H1 (cell line): Measurements from ENCODE around the gene ATP2B3. TPM values are rescaled to one million over a fixed set of nuclear protein-coding genes. Genes with fewer than 3 reads are reported as not detected.

ENCODE experiments used
- CTCF ChIA-PET: fragments of 300-600 bp; sonication (Branson Sonifier 250); formaldehyde crosslinking; loops from one replicate; lab custom pipeline; 2021; ENCODE audit not compliant: partially characterized antibody; lab: Charles Lee
- POLR2A ChIA-PET: fragments of 300-600 bp; sonication (Branson Sonifier 250); formaldehyde crosslinking; loops from one replicate; lab custom pipeline; 2021; ENCODE audit warnings: inconsistent platforms; ENCODE audit not compliant: partially characterized antibody; lab: Charles Lee
- DNase-seq, 2 experiments: peaks; one replicate each; pipeline versions ENCODE4 v3.0.0 to v3.0.0-alpha.2; 2010 to 2022; ENCODE audit warnings: low spot score in 2 of 2, low read depth in 1 of 2, mixed read lengths in 1 of 2
- FAIRE-seq: peaks from 2 replicates; lab custom pipeline; 2011; peaks lifted over from hg19 to GRCh38; lab: Jason Lieb, UNC
- H2AFZ ChIP-seq: 2 replicates; pipeline ENCODE4 v1.8.1; 2012; ENCODE audit warnings: low read length, inconsistent platforms
- H2AK5ac ChIP-seq: 2 replicates; pipeline ENCODE4 v1.6.1; 2013; ENCODE audit warnings: low read depth, low read length
- H2BK120ac ChIP-seq: replicated peaks from 2 replicates; pipeline ENCODE3; 2013; ENCODE audit warnings: low read depth, low read length, inconsistent platforms
- H2BK12ac ChIP-seq: 2 replicates; pipeline ENCODE4 v1.6.1; 2013; ENCODE audit warnings: low read depth, low read length
- H2BK15ac ChIP-seq: 2 replicates; pipeline ENCODE4 v1.6.1; 2013; ENCODE audit warnings: low read length
- H2BK20ac ChIP-seq: 2 replicates; pipeline ENCODE4 v1.6.1; 2013; ENCODE audit warnings: low read length
- H2BK5ac ChIP-seq: 2 replicates; pipeline ENCODE4 v1.6.1; 2013; ENCODE audit warnings: low read depth, low read length
- H3K14ac ChIP-seq: 2 replicates; pipeline ENCODE4 v1.6.1; 2013; ENCODE audit warnings: inconsistent platforms; ENCODE audit not compliant: insufficient read length
- H3K18ac ChIP-seq: 2 replicates; pipeline ENCODE4 v1.6.1; 2013; ENCODE audit warnings: low read length; ENCODE audit errors: extremely low read depth
- H3K23ac ChIP-seq: 2 replicates; pipeline ENCODE4 v1.6.1; 2013; ENCODE audit warnings: inconsistent platforms; ENCODE audit not compliant: insufficient read length
- H3K23me2 ChIP-seq: 2 replicates; pipeline ENCODE4 v1.6.1; 2013; ENCODE audit warnings: low read depth, low read length
- H3K27ac ChIP-seq: 2 replicates; pipeline ENCODE4 v1.6.1; 2011; ENCODE audit warnings: low read depth, low read length, inconsistent platforms
- H3K27me3 ChIP-seq, 4 experiments: replicated peaks in 1 of 4; 1 replicate in 1 of 4; 2 replicates in 3 of 4; pipeline versions ENCODE4 v1.6.1 to v1.8.1; 2011 to 2013; ENCODE audit warnings: low read length in 3 of 4, mild to moderate bottlenecking in 3 of 4, inconsistent platforms in 2 of 4, mixed read lengths in 2 of 4, moderate library complexity in 1 of 4; ENCODE audit not compliant: control insufficient read depth in 3 of 4, insufficient read depth in 3 of 4; ENCODE audit errors: extremely low read depth in 1 of 4
- H3K36me3 ChIP-seq, 4 experiments: 2 replicates each; pipeline versions ENCODE4 v1.6.1 to v1.8.1; 2011 to 2013; ENCODE audit warnings: mild to moderate bottlenecking in 4 of 4, low read length in 3 of 4, moderate library complexity in 2 of 4, control low read depth in 1 of 4, inconsistent platforms in 1 of 4; ENCODE audit not compliant: insufficient read depth in 4 of 4, control insufficient read depth in 2 of 4
- H3K4ac ChIP-seq: replicated peaks from 2 replicates; pipeline ENCODE3; 2013; ENCODE audit warnings: low read length, low read depth, mixed read lengths, inconsistent platforms; ENCODE audit not compliant: insufficient read length
- H3K4me1 ChIP-seq, 4 experiments: replicated peaks in 1 of 4; 1 replicate in 1 of 4; 2 replicates in 3 of 4; pipeline versions ENCODE4 v1.6.1 to v1.8.1; 2011 to 2013; ENCODE audit warnings: low read length in 3 of 4, inconsistent platforms in 2 of 4, mixed read lengths in 1 of 4; ENCODE audit not compliant: insufficient read depth in 4 of 4, control insufficient read depth in 3 of 4
- H3K4me2 ChIP-seq, 2 experiments: 2 replicates each; pipeline versions ENCODE4 v1.6.1 to v1.8.1; 2011 to 2013; ENCODE audit warnings: low read depth in 2 of 2, low read length in 2 of 2, control low read depth in 1 of 2, inconsistent platforms in 1 of 2, mild to moderate bottlenecking in 1 of 2; ENCODE audit not compliant: insufficient read depth in 1 of 2
- H3K4me3 ChIP-seq, 4 experiments: fragments of 200-600, 300-600 bp in 1 of 4; sonication (generic), shearing (Covaris generic), sonication (Bioruptor Twin) in 1 of 4; 2 replicates each; pipeline versions ENCODE4 v1.5.1 to v1.8.1; 2011 to 2016; ENCODE audit warnings: low read length in 4 of 4, low read depth in 3 of 4, control low read depth in 2 of 4, inconsistent platforms in 2 of 4, mild to moderate bottlenecking in 2 of 4, mixed read lengths in 1 of 4, moderate library complexity in 1 of 4; ENCODE audit not compliant: insufficient read depth in 2 of 4; ENCODE audit errors: extremely low read depth in 1 of 4
- H3K56ac ChIP-seq: replicated peaks from 2 replicates; pipeline ENCODE3; 2013; ENCODE audit warnings: low read depth, mild to moderate bottlenecking, mixed read lengths, low read length, inconsistent platforms; ENCODE audit not compliant: insufficient read length
- H3K79me1 ChIP-seq: 2 replicates; pipeline ENCODE4 v1.6.1; 2013; ENCODE audit warnings: low read depth, low read length, control low read depth
- H3K79me2 ChIP-seq, 2 experiments: 2 replicates each; pipeline versions ENCODE4 v1.6.1 to v1.8.1; 2012 to 2013; ENCODE audit warnings: low read length in 2 of 2, mild to moderate bottlenecking in 2 of 2, inconsistent platforms in 1 of 2; ENCODE audit not compliant: insufficient read depth in 2 of 2, control insufficient read depth in 1 of 2
- H3K9ac ChIP-seq, 4 experiments: replicated peaks in 1 of 4; 1 replicate in 1 of 4; 2 replicates in 3 of 4; pipeline versions ENCODE4 v1.6.1 to v1.8.1; 2011 to 2013; ENCODE audit warnings: low read depth in 3 of 4, low read length in 3 of 4, control low read depth in 2 of 4, mild to moderate bottlenecking in 2 of 4, moderate library complexity in 2 of 4, inconsistent platforms in 1 of 4; ENCODE audit errors: extremely low read depth in 1 of 4
- H3K9me3 ChIP-seq, 2 experiments: 2 replicates each; pipeline versions ENCODE4 v1.6.1 to v1.8.1; 2012 to 2013; ENCODE audit warnings: mild to moderate bottlenecking in 2 of 2, moderate library complexity in 2 of 2, control low read depth in 1 of 2, inconsistent platforms in 1 of 2, low read depth in 1 of 2, low read length in 1 of 2, mixed read lengths in 1 of 2; ENCODE audit not compliant: insufficient read depth in 2 of 2
- H4K20me1 ChIP-seq, 2 experiments: replicated peaks in 1 of 2; 2 replicates each; pipeline versions ENCODE3 to v1.8.1; 2011 to 2013; ENCODE audit warnings: inconsistent platforms in 2 of 2, low read length in 2 of 2, mild to moderate bottlenecking in 1 of 2; ENCODE audit not compliant: insufficient read depth in 2 of 2, control insufficient read depth in 1 of 2
- H4K5ac ChIP-seq: 2 replicates; pipeline ENCODE4 v1.6.1; 2013; ENCODE audit warnings: low read length, low read depth, mixed read lengths, inconsistent platforms; ENCODE audit not compliant: insufficient read length
- H4K8ac ChIP-seq: 2 replicates; pipeline ENCODE4 v1.8.0; 2013; ENCODE audit warnings: mild to moderate bottlenecking, moderate library complexity, low read length, inconsistent platforms; ENCODE audit not compliant: insufficient read depth; ENCODE audit errors: extremely low read depth
- H4K91ac ChIP-seq: replicated peaks from 2 replicates; pipeline ENCODE3; 2013; ENCODE audit warnings: low read length, mixed read lengths, inconsistent platforms; ENCODE audit not compliant: insufficient read length
- ATF3 ChIP-seq: IDR thresholded peaks from 2 replicates; pipeline ENCODE4 v1.6.1; 2011; ENCODE audit warnings: low read depth, mild to moderate bottlenecking, low read length; ENCODE audit not compliant: insufficient read depth
- CHD1 ChIP-seq: IDR thresholded peaks from 2 replicates; pipeline ENCODE4 v1.6.1; 2012; ENCODE audit warnings: low read depth, low read length, improper control_type of control experiment
- CHD2 ChIP-seq: IDR thresholded peaks from 2 replicates; pipeline ENCODE4 v1.6.1; 2012; ENCODE audit warnings: low read length, improper control_type of control experiment
- EP300 ChIP-seq, 2 experiments: IDR thresholded peaks; 1 replicate in 1 of 2; 2 replicates in 1 of 2; pipeline ENCODE4 v1.6.1; 2011 to 2012; ENCODE audit warnings: low read depth in 2 of 2, low read length in 2 of 2, mild to moderate bottlenecking in 2 of 2, borderline replicate concordance in 1 of 2, inconsistent platforms in 1 of 2, moderate library complexity in 1 of 2
- EZH2 ChIP-seq: fragments of 200-600 bp; sonication (generic); IDR thresholded peaks from 2 replicates; pipeline ENCODE4 v1.7.1; 2012; ENCODE audit warnings: low read depth, mild to moderate bottlenecking, moderate library complexity, low read length, inconsistent platforms; ENCODE audit not compliant: severe bottlenecking
- HDAC2 ChIP-seq, 2 experiments: fragments of 300-600 bp in 1 of 2; sonication (generic) in 1 of 2; IDR thresholded peaks; 2 replicates each; pipeline ENCODE4 v1.6.1; 2011 to 2012; ENCODE audit warnings: low read depth in 2 of 2, low read length in 2 of 2, mild to moderate bottlenecking in 2 of 2, moderate library complexity in 2 of 2, borderline replicate concordance in 1 of 2, inconsistent platforms in 1 of 2
- KDM4A ChIP-seq: IDR thresholded peaks from one replicate; pipeline ENCODE4 v1.7.1; 2012; ENCODE audit warnings: low read depth, mild to moderate bottlenecking, moderate library complexity, low read length, inconsistent platforms; ENCODE audit not compliant: severe bottlenecking
- NRF1 ChIP-seq: IDR thresholded peaks from 2 replicates; pipeline ENCODE4 v1.6.1; 2011; ENCODE audit warnings: mild to moderate bottlenecking, low read depth, low read length, improper control_type of control experiment
- POU5F1 ChIP-seq: IDR thresholded peaks from 2 replicates; pipeline ENCODE4 v1.6.1; 2011; ENCODE audit warnings: low read depth, mild to moderate bottlenecking, low read length, moderate library complexity
- SP1 ChIP-seq: IDR thresholded peaks from 2 replicates; pipeline ENCODE4 v1.6.1; 2011; ENCODE audit warnings: low read depth, low read length
- SUZ12 ChIP-seq: fragments of 200-600 bp; sonication (generic); IDR thresholded peaks from 2 replicates; pipeline ENCODE4 v1.6.1; 2012; ENCODE audit warnings: mild to moderate bottlenecking, inconsistent platforms, low read length, moderate library complexity, mixed read lengths
- TAF1 ChIP-seq: IDR thresholded peaks from 2 replicates; pipeline ENCODE4 v1.6.1; 2011; ENCODE audit warnings: mild to moderate bottlenecking, low read depth, low read length
- YY1 ChIP-seq: IDR thresholded peaks from 2 replicates; pipeline ENCODE4 v1.6.1; 2011; ENCODE audit warnings: low read depth, mild to moderate bottlenecking, low read length
- WGBS, 2 experiments: shearing (Covaris generic) in 1 of 2; methylation state at CpG; one replicate each; pipeline versions ENCODE4 v1.1.6 to v1.1.7; 2013 to 2015; ENCODE audit warnings: low lambda C conversion rate in 2 of 2, mixed read lengths in 2 of 2, inconsistent platforms in 1 of 2, low coverage in 1 of 2, missing lambda C conversion rate in 1 of 2; ENCODE audit not compliant: insufficient replicate concordance in 2 of 2, insufficient coverage in 1 of 2, insufficient read length in 1 of 2; ENCODE audit errors: extremely low coverage in 1 of 2, missing lambda C conversion rate in 1 of 2; 5-methylcytosine and 5-hydroxymethylcytosine counted together
- polyA plus RNA-seq, 7 experiments: library from polyadenylated mRNA; depleted of rRNA in 3 of 7; stranded (reverse) in 5 of 7; unstranded in 2 of 7; fragments of >200 nt in 5 of 7; fragments of 200-250 nt in 2 of 7; gene quantifications; 1 replicate in 5 of 7; 2 replicates in 1 of 7; 4 replicates in 1 of 7; pipeline versions ENCODE4 v1.2.1 to v1.2.3, GENCODE V29; 2011 to 2013; ENCODE audit warnings: missing spikeins in 2 of 7, mixed read lengths in 2 of 7
- total RNA-seq: library from RNA; stranded (reverse); fragmentation: NEBNext Ultra II Directional; extraction: Animal tissue kit (Norgen Biotek cat#: 25700); gene quantifications from 2 replicates; pipeline ENCODE4 v1.2.1, GENCODE V29; 2021
- TF ChIP-seq, protein P1 (sequence below): IDR thresholded peaks from 2 replicates; pipeline ENCODE4 v1.6.1; 2012; ENCODE audit warnings: inconsistent platforms

The ATP2B3 gene
- total and polyA plus RNA-seq, 2 of the 8 experiments (the other 6 are each of a cell fraction or from before 2014, with no cell fraction given), result 0.14 to 0.19 TPM

DNA sequence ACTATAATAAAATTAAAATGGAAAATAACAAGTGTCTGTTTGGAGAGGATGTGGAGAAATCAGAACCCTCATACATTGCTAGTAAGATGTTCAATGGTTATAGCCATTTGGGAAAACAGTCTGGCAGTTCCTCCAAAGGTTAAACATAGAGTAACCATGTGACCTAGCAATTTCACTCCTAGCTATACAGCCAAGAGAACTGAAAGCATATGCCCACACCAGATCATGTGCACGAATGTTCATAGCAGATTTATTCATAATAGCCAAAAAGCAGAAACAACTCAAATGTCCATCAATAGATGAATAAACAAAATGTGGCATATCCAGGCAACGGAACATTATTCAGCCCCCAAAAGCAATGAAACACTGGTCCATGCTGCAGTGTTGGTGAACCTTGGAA lies 90.9 kb downstream of the ATP2B3 start:
- Histone ChIP-seq H3K27ac (no peak overlapping the region), H3K9ac (no peak overlapping the region), H3K18ac (no peak overlapping the region), H2BK120ac (no peak overlapping the region), H3K79me1 (no peaks in the 10 kb centered on the region), H3K4ac (no peak overlapping the region), H4K5ac (no peak overlapping the region), H3K79me2 (no peaks in the 10 kb centered on the region), H3K4me3 (no peak overlapping the region), H3K27me3 (peaks cover 0 to 11% (median 8%) of the 10 kb centered on the region in 4 experiments; a peak in 6 of 7 replicates), H3K23me2 (no peaks in the 10 kb centered on the region), H3K14ac (no peak overlapping the region), H4K91ac (no peak overlapping the region), H3K4me2 (no peak overlapping the region), H2BK15ac (no peak overlapping the region), H2BK5ac (no peak overlapping the region), H2BK20ac (no peak overlapping the region), H4K20me1 (no peaks in the 10 kb centered on the region), H4K8ac (no peak overlapping the region), H3K9me3 (no peaks in the 10 kb centered on the region), H2AK5ac (no peak overlapping the region), H2BK12ac (no peak overlapping the region), H3K23ac (no peak overlapping the region), H3K56ac (no peak overlapping the region), H3K36me3 (no peaks in the 10 kb centered on the region), H3K4me1 (no peaks in the 10 kb centered on the region), H2AFZ (no peak overlapping the region)
- FAIRE-seq, result no peak
- 78% methylated on average over 2 of the region's 2 CpGs; no CpG with 5 or more reads in 1 of the 2 experiments for WGBS, 2 experiments
- CTCF ChIA-PET, result interaction anchor here (1.4 to 2.8 kb wide), 3 partner anchors 34 to 69 kb away, joined by 4 to 17 read pairs (median 9); no protein-coding TSS in a partner anchor
- POLR2A ChIA-PET, result no interaction called here
- DNase-seq, result no peak
- TF ChIP-seq SUZ12 (no peak), EZH2 (no peak), NRF1 (no peak), SP1 (no peak), CHD2 (no peak), HDAC2 (IDR thresholded peaks at IDR 0.05; ENCODE audit: borderline replicate concordance in 1 of 2, low read depth in 2 of 2, low read length in 2 of 2) (no peak), POU5F1 (no peak), CHD1 (no peak), EP300 (IDR thresholded peaks at IDR 0.05; ENCODE audit: borderline replicate concordance in 1 of 2, low read depth in 2 of 2, low read length in 2 of 2) (no peak), ATF3 (no peak), TAF1 (no peak), KDM4A (no peak), YY1 (no peak)
- TF ChIP-seq, protein P1, sequence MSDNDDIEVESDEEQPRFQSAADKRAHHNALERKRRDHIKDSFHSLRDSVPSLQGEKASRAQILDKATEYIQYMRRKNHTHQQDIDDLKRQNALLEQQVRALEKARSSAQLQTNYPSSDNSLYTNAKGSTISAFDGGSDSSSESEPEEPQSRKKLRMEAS, result no peak
